Panc1 (cell line): ENCODE results near the gene CST11. TPM values are rescaled to one million over a fixed set of nuclear protein-coding genes. Genes with fewer than 3 reads are reported as not detected.

Source experiments
- ATAC-seq: fragments of 200-7000 bp; cut with Tn5 transposase; 2 replicates; pipeline ENCODE4 v1.9.1; 2020; ENCODE audit warnings: mild to moderate bottlenecking, moderate library complexity
- BruUV-seq: library from RNA; stranded (reverse); fragments of 400-500 nt; replicated peaks from 2 replicates; lab custom pipeline; 2021; lab: Mats Ljungman, UMichigan
- CTCF ChIA-PET: fragments of 300-600 bp; sonication (Branson Sonifier 250); formaldehyde crosslinking; loops from one replicate; lab custom pipeline; 2022; ENCODE audit warnings: antibody characterized with exemption; lab: Charles Lee
- POLR2A ChIA-PET: fragments of 300-600 bp; sonication (Branson Sonifier 250); formaldehyde crosslinking; loops from one replicate; lab custom pipeline; 2022; ENCODE audit warnings: antibody characterized with exemption; lab: Charles Lee
- DNase-seq: peaks from one replicate; pipeline ENCODE4 v3.0.0-alpha.2; 2010; ENCODE audit warnings: low read depth, low spot score
- H3K27ac ChIP-seq: 2 replicates; pipeline ENCODE4 v1.5.1; 2011; ENCODE audit warnings: mild to moderate bottlenecking, low read length, inconsistent platforms
- H3K27me3 ChIP-seq: fragments of 200-500 bp; sonication (Bioruptor generic); 2 replicates; pipeline ENCODE4 v1.6.0; 2014; ENCODE audit warnings: low read length, inconsistent platforms; ENCODE audit not compliant: control insufficient read depth, insufficient read depth
- H3K36me3 ChIP-seq: fragments of 200-500 bp; sonication (Bioruptor generic); 2 replicates; pipeline ENCODE4 v1.5.1; 2014; ENCODE audit warnings: inconsistent platforms, mild to moderate bottlenecking, low read length, moderate library complexity; ENCODE audit not compliant: control insufficient read depth, insufficient read depth
- H3K4me1 ChIP-seq: 2 replicates; pipeline ENCODE4 v1.5.1; 2011; ENCODE audit warnings: inconsistent platforms, mild to moderate bottlenecking, low read length, moderate library complexity; ENCODE audit not compliant: control insufficient read depth, insufficient read depth
- H3K4me3 ChIP-seq, 2 experiments: 2 replicates each; pipeline ENCODE4 v1.5.1; 2011 to 2012; ENCODE audit warnings: low read depth in 2 of 2, low read length in 2 of 2, mild to moderate bottlenecking in 2 of 2, inconsistent platforms in 1 of 2, moderate library complexity in 1 of 2
- H3K9me3 ChIP-seq: fragments of 200-500 bp; sonication (Bioruptor generic); 2 replicates; pipeline ENCODE4 v1.5.1; 2014; ENCODE audit warnings: low read depth, mild to moderate bottlenecking, inconsistent platforms, low read length, moderate library complexity; ENCODE audit not compliant: control insufficient read depth, insufficient read depth
- CTCF ChIP-seq: fragments of 450-650 bp; IDR thresholded peaks from 2 replicates; pipeline ENCODE4 v1.5.1; 2017; ENCODE audit warnings: mild to moderate bottlenecking
- POLR2AphosphoS5 ChIP-seq: IDR thresholded peaks from 2 replicates; pipeline ENCODE4 v1.6.1; 2012; ENCODE audit warnings: mild to moderate bottlenecking, low read depth, low read length, moderate library complexity
- REST ChIP-seq, 2 experiments: IDR thresholded peaks; 2 replicates each; pipeline ENCODE4 v1.6.1; 2011 to 2012; ENCODE audit warnings: low read depth in 2 of 2, control low read depth in 1 of 2, low read length in 1 of 2, mild to moderate bottlenecking in 1 of 2, moderate library complexity in 1 of 2; ENCODE audit not compliant: insufficient read depth in 1 of 2
- SIN3A ChIP-seq: IDR thresholded peaks from 2 replicates; pipeline ENCODE4 v1.6.1; 2012; ENCODE audit warnings: low read depth, mild to moderate bottlenecking, low read length, moderate library complexity, borderline replicate concordance; ENCODE audit not compliant: insufficient read depth
- TCF7L2 ChIP-seq: IDR thresholded peaks from 2 replicates; pipeline ENCODE4 v1.6.1; 2011; ENCODE audit warnings: mild to moderate bottlenecking, low read depth, low read length, inconsistent platforms
- in situ Hi-C: cut with HindIII; loops from 2 replicates; pipeline ENCODE4 v1.10.0; 2016; ENCODE audit warnings: low sequenced_read_pairs, low pct_unique_long_range_greater_than_20kb
- intact Hi-C: fragments of 100-400 bp; cut with micrococcal nuclease; formaldehyde crosslinking; loops from one replicate; pipeline ENCODE4 v1.10.0; 2022; ENCODE audit not compliant: unreplicated experiment
- total RNA-seq: library from RNA; stranded (reverse); gene quantifications from one replicate; pipeline ENCODE4 v1.2.1, GENCODE V29; 2021; ENCODE audit not compliant: unreplicated experiment

The CST11 gene
- total RNA-seq, 1 experiment from 2014 or later: not detected

DNA sequence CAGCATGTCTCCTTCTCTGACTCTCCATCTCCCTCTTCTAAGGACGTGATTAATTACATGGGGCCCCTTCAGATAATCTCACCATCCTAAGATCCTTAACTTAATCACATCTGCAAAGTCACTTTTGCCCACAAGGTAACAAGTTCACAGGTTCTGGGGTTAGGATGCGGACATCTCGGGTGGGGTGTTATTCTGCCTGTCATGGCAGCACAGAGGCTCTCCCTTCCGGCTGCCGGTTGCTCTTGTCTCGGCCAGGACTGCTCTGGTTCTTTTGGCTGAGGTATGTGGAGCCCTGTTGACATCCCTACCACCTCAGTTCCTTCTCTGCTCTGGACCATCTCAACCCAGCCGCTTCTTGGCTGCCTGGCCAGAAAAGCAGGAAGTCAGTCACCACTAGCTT lies 4.2 kb upstream of the CST11 start:
- Histone ChIP-seq H3K4me3 (no peak overlapping the region), H3K9me3 (no peaks in the 10 kb centered on the region), H3K4me1 (no peaks in the 10 kb centered on the region), H3K36me3 (no peaks in the 10 kb centered on the region), H3K27ac (no peak overlapping the region), H3K27me3 (no peaks in the 10 kb centered on the region)
- in situ Hi-C loops: no loop called here
- BruUV-seq: no TSS peak
- ATAC-seq (no peak), DNase-seq (no peak)
- ChIA-PET POLR2A (no interaction called here), CTCF (no interaction called here)
- intact Hi-C loops: no loop called here
- TF ChIP-seq TCF7L2: no peak

- H3K27me3 ChIP-seq: no peaks in the 10 kb centered on the region
- in situ Hi-C loops (no loop called here), intact Hi-C loops (no loop called here)
- H3K36me3 ChIP-seq: no peaks in the 10 kb centered on the region
- BruUV-seq: no TSS peak
- no peak overlapping the region for H3K27ac ChIP-seq
- CTCF ChIA-PET: no interaction called here
- DNase-seq (no peak), ATAC-seq (no peak)
- no peak for TF ChIP-seq TCF7L2
- no peak for TF ChIP-seq CTCF
- TF ChIP-seq REST (IDR thresholded peaks at IDR 0.05; ENCODE audit: insufficient read depth in 1 of 2, low read depth in 2 of 2, low read length in 1 of 2): no peak
- no peak for TF ChIP-seq SIN3A
- no peak for TF ChIP-seq POLR2AphosphoS5
- H3K9me3 ChIP-seq: no peaks in the 10 kb centered on the region
- no peaks in the 10 kb centered on the region for H3K4me1 ChIP-seq
- POLR2A ChIA-PET: no interaction called here
- no peak overlapping the region for H3K4me3 ChIP-seq
These were observed 3.7 kb upstream of the CST11 start for GRCh38 chr20:23456409-23456808.

GRCh38 chr20:23455639-23456038 lies 3.0 kb upstream of the CST11 start:
- intact Hi-C loops (no loop called here), in situ Hi-C loops (no loop called here)
- BruUV-seq: no TSS peak
- Histone ChIP-seq H3K4me1 (no peaks in the 10 kb centered on the region), H3K27me3 (no peaks in the 10 kb centered on the region), H3K9me3 (no peaks in the 10 kb centered on the region), H3K4me3 (no peak overlapping the region), H3K27ac (no peak overlapping the region), H3K36me3 (no peaks in the 10 kb centered on the region)
- ChIA-PET CTCF (no interaction called here), POLR2A (no interaction called here)
- TF ChIP-seq SIN3A: no peak
- no peak for TF ChIP-seq TCF7L2
- no peak for TF ChIP-seq CTCF
- TF ChIP-seq POLR2AphosphoS5: no peak
- TF ChIP-seq REST (IDR thresholded peaks at IDR 0.05; ENCODE audit: insufficient read depth in 1 of 2, low read depth in 2 of 2, low read length in 1 of 2): no peak
- no peak for DNase-seq
- no peak for ATAC-seq
